ENCODE measurements around the gene P4HA2.

P4HA2 gene

GRCh38 chr5:132142459-132142858, 85.2 kb downstream of the P4HA2 start:
- no peak for DNase-seq (ENCODE audit: low read depth in 2 of 2)
